Sigmoid colon (tissue), 7 donors: ENCODE data around the gene CX3CL1. TPM values are rescaled to one million over a fixed set of nuclear protein-coding genes. Genes with fewer than 3 reads are reported as not detected.
"Not testable (repeated sequence)": the region's sequence is repeated elsewhere in the genome, so short reads cannot be mapped to it uniquely, and the experiment has no call there.

Experiments
- DNase-seq: peaks from one replicate; pipeline ENCODE4 v3.0.0-alpha.2; 2019
- H3K27ac ChIP-seq, 4 donors: fragments of 200-600 bp; sonication (generic); one replicate each; pipeline ENCODE4 v1.5.1; 2016 to 2019; ENCODE audit warnings: mild to moderate bottlenecking in 1 of 4
- H3K27me3 ChIP-seq, 3 donors: fragments of 200-600 bp; sonication (generic); one replicate each; pipeline ENCODE4 v1.5.1; 2019; ENCODE audit warnings: mild to moderate bottlenecking in 1 of 3
- H3K36me3 ChIP-seq, 4 donors: fragments of 200-600 bp; sonication (generic); one replicate each; pipeline ENCODE4 v1.5.1; 2016 to 2019
- H3K4me1 ChIP-seq, 4 donors: fragments of 200-600 bp; sonication (generic); one replicate each; pipeline ENCODE4 v1.5.1; 2017 to 2019
- H3K4me3 ChIP-seq, 4 donors: fragments of 200-600 bp; sonication (generic); one replicate each; pipeline ENCODE4 v1.5.1; 2017 to 2019; ENCODE audit warnings: mild to moderate bottlenecking in 2 of 4, moderate library complexity in 1 of 4
- H3K9me3 ChIP-seq, 4 donors: fragments of 200-600 bp in 3 of 4; sonication (generic) in 3 of 4; one replicate each; pipeline versions ENCODE4 v1.5.1 to v1.6.1; 2013 to 2019
- CTCF ChIP-seq, 4 experiments: fragments of 450-650 bp in 3 of 4; fragments of 200-600 bp in 1 of 4; IDR thresholded peaks; one replicate each; pipeline ENCODE4 v1.5.1; 2016 to 2019; ENCODE audit warnings: antibody characterized with exemption in 4 of 4, mild to moderate bottlenecking in 3 of 4, moderate library complexity in 2 of 4
- EP300 ChIP-seq, 4 donors: sonication (generic); formaldehyde crosslinking; IDR thresholded peaks; one replicate each; pipeline ENCODE4 v1.6.1; 2017; ENCODE audit warnings: antibody characterized with exemption in 4 of 4
- POLR2A ChIP-seq, 2 donors: fragments of 450-650 bp; IDR thresholded peaks; one replicate each; pipeline ENCODE4 v1.6.1; 2016; ENCODE audit warnings: antibody characterized with exemption in 2 of 2, mild to moderate bottlenecking in 2 of 2, moderate library complexity in 2 of 2
- POLR2AphosphoS5 ChIP-seq, 4 donors: sonication (generic); formaldehyde crosslinking; IDR thresholded peaks; one replicate each; pipeline ENCODE4 v1.6.1; 2017; ENCODE audit warnings: antibody characterized with exemption in 4 of 4
- WGBS, 2 donors: extraction: QIAGEN DNeasy Blood & Tissue Kit; methylation state at CpG; one replicate each; pipeline ENCODE4 v1.1.7; 2013; 5-methylcytosine and 5-hydroxymethylcytosine counted together
- intact Hi-C: fragments of 100-400 bp; cut with DNase I; formaldehyde crosslinking; loops from one replicate; pipeline ENCODE4 v1.15.1; 2023
- polyA plus RNA-seq, 3 donors: library from polyadenylated mRNA; stranded (reverse); fragments of 200-250 nt; gene quantifications; one replicate each; pipeline ENCODE4 v1.2.3, GENCODE V29; 2013
- total RNA-seq, 4 donors: library from RNA; depleted of rRNA; stranded (reverse); fragments of >200 nt; gene quantifications; one replicate each; pipeline ENCODE4 v1.1.0, GENCODE V29; 2016
- donor health status: healthy with polysubstance abuse.
- donor health status: Bipolar disorder and iron deficiency.
- donor health status: healthy.

CX3CL1 gene
- total and polyA plus RNA-seq, 7 donors, result 0.23 to 18.6 (median 4.8) TPM

- Histone ChIP-seq H3K9me3 (no peaks in the 10 kb centered on the region), H3K36me3 (no peaks in the 10 kb centered on the region), H3K4me3 (peak overlapping the region; percentile 44 to 65 (median 60)), H3K4me1 (peaks cover 0 to 36% (median 29%) of the 10 kb centered on the region in 4 donors), H3K27ac (peak overlapping the region; percentile 82 to 95 (median 88)), H3K27me3 (peaks cover 0 to 4% (median 0%) of the 10 kb centered on the region in 3 donors)
- WGBS, 2 donors, result 61 to 66% methylated on average over 9 of the region's 9 CpGs
- intact Hi-C loops, result loop anchor here (5.0 kb wide), 1 partner anchor 72 kb away; no protein-coding TSS in a partner anchor
- DNase-seq, result peak; percentile 77
- TF ChIP-seq POLR2A (IDR thresholded peaks at IDR 0.05) (peak; percentile 18 to 24), POLR2AphosphoS5 (IDR thresholded peaks at IDR 0.05) (peak; percentile 38 to 74 (median 45)), CTCF (IDR thresholded peaks at IDR 0.05) (no peak), EP300 (IDR thresholded peaks at IDR 0.05) (no peak)
Observed at GRCh38 chr16:57374067-57374534, 1.8 kb downstream of the CX3CL1 start.

- not testable (repeated sequence) for H3K27me3 ChIP-seq, H3K9me3 ChIP-seq, DNase-seq, H3K4me3 ChIP-seq, H3K36me3 ChIP-seq
- 91 to 95% methylated on average over 8 of the region's 8 CpGs for WGBS, 2 donors
- H3K4me1 ChIP-seq, result peaks cover 0 to 36% (median 29%) of the 10 kb centered on the region in 4 donors
- peak overlapping the region; percentile 82 to 95 (median 88) for H3K27ac ChIP-seq
- intact Hi-C loops, result loop anchor here (5.0 kb wide), 1 partner anchor 73 kb away; no protein-coding TSS in a partner anchor
Observed at GRCh38 chr16:57374925-57375465, 2.7 kb downstream of the CX3CL1 start.

GRCh38 chr16:57376313-57376818, 4.1 kb downstream of the CX3CL1 start:
- H3K4me1 ChIP-seq, result peaks cover 0 to 41% (median 33%) of the 10 kb centered on the region in 4 donors
- no peak overlapping the region for H3K4me3 ChIP-seq
- H3K9me3 ChIP-seq, result no peaks in the 10 kb centered on the region
- WGBS, 2 donors, result 94 to 95% methylated on average over 3 of the region's 3 CpGs
- no peaks in the 10 kb centered on the region for H3K36me3 ChIP-seq
- intact Hi-C loops, result no loop called here
- peak overlapping the region in 2 of 4 donors; percentile 30 to 95 for H3K27ac ChIP-seq
- DNase-seq, result no peak
- TF ChIP-seq EP300 (IDR thresholded peaks at IDR 0.05), result no peak
- no peak for TF ChIP-seq POLR2AphosphoS5 (IDR thresholded peaks at IDR 0.05)
- TF ChIP-seq POLR2A (IDR thresholded peaks at IDR 0.05), result no peak
- no peak for TF ChIP-seq CTCF (IDR thresholded peaks at IDR 0.05)
- peaks cover 0 to 4% (median 0%) of the 10 kb centered on the region in 3 donors for H3K27me3 ChIP-seq

- Histone ChIP-seq H3K27ac (peak overlapping the region; percentile 12 to 95 (median 60)), H3K4me3 (no peak overlapping the region), H3K4me1 (peaks cover 0 to 39% (median 27%) of the 10 kb centered on the region in 4 donors), H3K9me3 (no peaks in the 10 kb centered on the region), H3K27me3 (peaks cover 0 to 4% (median 0%) of the 10 kb centered on the region in 3 donors), H3K36me3 (peaks cover 0 to 3% (median 1%) of the 10 kb centered on the region in 4 donors)
- DNase-seq, result no peak
- no peak for TF ChIP-seq CTCF (IDR thresholded peaks at IDR 0.05)
- no peak for TF ChIP-seq POLR2A (IDR thresholded peaks at IDR 0.05)
- no peak for TF ChIP-seq EP300 (IDR thresholded peaks at IDR 0.05)
- no peak for TF ChIP-seq POLR2AphosphoS5 (IDR thresholded peaks at IDR 0.05)
- intact Hi-C loops, result no loop called here
- WGBS, 2 donors, result 29 to 46% methylated on average over 5 of the region's 5 CpGs
Observed at GRCh38 chr16:57377080-57377841, 5.0 kb downstream of the CX3CL1 start.

GRCh38 chr16:57379579-57379978, 7.3 kb downstream of the CX3CL1 start:
- 90 to 92% methylated on average over 10 of the region's 10 CpGs for WGBS, 2 donors
- Histone ChIP-seq H3K4me1 (peaks cover 0 to 37% (median 30%) of the 10 kb centered on the region in 4 donors), H3K27ac (peak overlapping the region in 2 of 4 donors; percentile 5 to 95), H3K4me3 (no peak overlapping the region), H3K36me3 (peaks cover 0 to 8% (median 3%) of the 10 kb centered on the region in 4 donors), H3K9me3 (no peaks in the 10 kb centered on the region), H3K27me3 (no peaks in the 10 kb centered on the region)
- no peak for DNase-seq
- intact Hi-C loops, result no loop called here
- TF ChIP-seq EP300 (IDR thresholded peaks at IDR 0.05) (no peak), POLR2AphosphoS5 (IDR thresholded peaks at IDR 0.05) (no peak), CTCF (IDR thresholded peaks at IDR 0.05) (no peak), POLR2A (IDR thresholded peaks at IDR 0.05) (no peak)
